ENCODE results near the gene AAGAB.
"Not testable (repeated sequence)": the region's sequence is repeated elsewhere in the genome, so short reads cannot be mapped to it uniquely, and the experiment has no call there.

Gene AAGAB, protein sequence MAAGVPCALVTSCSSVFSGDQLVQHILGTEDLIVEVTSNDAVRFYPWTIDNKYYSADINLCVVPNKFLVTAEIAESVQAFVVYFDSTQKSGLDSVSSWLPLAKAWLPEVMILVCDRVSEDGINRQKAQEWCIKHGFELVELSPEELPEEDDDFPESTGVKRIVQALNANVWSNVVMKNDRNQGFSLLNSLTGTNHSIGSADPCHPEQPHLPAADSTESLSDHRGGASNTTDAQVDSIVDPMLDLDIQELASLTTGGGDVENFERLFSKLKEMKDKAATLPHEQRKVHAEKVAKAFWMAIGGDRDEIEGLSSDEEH

DNA sequence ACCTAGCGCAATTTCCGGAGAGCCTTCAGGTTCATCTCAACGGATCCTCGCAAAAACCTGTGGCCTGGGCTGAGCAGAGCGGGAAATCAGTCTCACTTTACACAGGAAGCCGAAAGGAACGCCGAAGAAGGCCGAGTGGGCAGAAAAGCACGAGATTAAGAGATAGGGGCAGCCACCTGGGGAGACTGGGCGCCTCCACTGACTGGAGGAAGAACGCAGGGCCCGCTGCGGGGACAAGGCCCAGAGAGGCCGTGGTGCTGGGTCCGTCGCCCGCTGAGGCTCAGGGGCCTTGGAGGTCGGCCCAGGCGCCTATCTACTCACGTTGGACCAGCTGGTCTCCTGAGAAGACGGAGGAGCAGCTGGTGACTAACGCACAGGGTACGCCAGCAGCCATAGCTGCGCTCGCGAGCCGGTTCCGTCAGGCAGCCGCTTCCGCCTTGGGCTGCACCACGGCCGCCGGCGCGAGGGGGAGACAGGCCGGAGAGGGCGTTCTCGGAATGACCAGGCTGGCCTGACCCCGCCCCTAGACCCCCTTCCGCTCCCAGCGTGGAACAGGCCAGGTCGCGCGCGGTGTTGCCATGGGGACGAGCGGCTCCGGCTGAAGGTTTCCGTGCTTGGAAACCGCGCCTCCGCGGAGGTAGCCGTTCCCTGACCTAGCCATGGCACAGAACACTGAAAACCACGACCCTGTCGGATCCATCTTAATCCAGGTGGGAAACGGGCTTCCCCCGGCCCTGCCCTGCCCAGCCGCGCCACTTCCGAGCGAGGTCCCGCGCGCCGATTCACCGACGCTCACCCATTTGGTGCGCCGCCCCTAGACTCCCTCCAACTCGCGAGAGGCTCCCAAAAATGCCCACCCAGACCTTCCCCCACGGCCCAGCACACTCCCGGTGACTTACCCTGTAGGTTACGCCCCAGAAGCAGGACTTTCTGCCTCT, at the start of gene AAGAB, which contains the start of gene IQCH:
AAGAB (minus strand) TSS at position 424 of the 938 bp plus-strand sequence; CDS start at position 394, 30 bp downstream.
IQCH (plus strand) TSS at position 549 of the 938 bp plus-strand sequence; CDS start at position 660, 111 bp downstream.
- peak; percentile 96 for DNase-seq (ENCODE audit: low spot score)

DNA sequence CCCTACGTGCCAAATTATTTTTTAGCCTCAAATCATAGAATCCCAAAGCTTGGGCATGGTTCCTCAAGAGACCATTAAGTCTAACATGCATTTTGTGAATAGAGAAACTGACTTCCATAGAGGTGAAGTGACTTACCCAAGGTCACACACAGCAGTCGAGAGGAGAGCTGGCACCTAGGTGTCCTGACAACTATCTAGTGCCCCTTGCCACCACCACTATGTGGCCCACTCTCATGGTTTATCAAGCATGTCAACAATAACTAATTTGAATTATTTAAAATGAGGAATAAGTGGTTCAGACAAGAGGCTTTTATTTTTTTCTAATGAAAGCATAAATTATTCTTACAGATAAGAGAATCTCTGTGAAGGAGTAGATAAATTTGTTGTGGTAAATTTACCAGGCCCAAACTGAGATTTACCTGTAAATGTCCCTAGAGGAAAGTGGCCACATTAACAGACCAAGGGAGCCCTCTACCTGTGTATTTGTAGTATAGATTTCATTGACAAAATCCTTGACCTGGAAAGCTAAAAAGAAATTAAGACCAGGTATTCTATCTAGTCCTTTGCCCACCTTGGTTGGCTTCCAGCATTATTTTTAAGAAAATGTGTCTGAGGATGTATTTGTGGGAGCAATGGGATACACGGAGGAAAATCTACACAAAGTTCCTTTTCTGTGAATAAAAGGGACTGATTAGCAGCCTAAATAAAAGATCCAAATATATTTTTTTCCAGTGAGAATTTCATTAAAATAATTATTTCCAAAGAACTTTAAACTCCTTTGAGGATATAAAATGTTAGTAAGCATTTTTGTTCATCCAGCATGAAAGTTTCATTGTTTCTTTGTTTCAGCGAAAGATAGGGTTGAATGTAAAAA, 49.3 kb upstream of the AAGAB start:
- DNase-seq (ENCODE audit: low spot score): peak; percentile 8

DNA sequence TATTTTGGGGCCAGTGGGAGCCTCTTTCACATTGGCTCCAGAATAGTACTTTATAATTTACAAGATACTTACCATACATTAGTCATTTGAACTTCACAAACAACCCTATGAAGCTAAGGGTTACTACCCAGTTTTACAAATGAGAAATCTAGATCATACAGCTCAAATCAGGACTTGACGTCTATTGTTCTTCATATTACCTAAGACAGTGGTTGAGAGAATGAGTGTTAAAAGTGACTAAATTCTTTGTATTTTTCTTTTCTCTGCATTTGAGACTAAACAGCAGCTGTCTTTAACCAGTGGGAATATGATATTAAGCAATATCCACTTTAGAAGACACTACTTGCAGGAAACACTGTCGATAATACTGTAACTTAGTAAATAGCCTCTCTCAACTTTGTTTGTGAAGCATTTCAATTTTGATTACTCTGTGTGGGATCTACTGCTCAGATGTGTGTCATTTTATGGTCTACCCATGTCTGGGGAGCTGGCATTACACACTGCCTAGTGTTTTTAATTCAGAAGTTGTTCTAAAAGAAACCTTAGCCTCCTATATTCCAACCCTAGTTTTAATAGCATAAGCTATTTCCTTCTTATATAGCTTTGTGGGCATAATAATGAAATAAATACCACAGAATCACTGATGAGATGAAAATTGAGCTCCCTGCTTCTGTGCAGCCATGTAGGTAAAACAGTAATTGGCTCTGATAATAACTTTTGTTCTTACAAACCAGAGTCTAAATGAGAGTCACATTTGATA, 46.0 kb upstream of the AAGAB start:
- no peak for DNase-seq (ENCODE audit: low spot score)

DNA sequence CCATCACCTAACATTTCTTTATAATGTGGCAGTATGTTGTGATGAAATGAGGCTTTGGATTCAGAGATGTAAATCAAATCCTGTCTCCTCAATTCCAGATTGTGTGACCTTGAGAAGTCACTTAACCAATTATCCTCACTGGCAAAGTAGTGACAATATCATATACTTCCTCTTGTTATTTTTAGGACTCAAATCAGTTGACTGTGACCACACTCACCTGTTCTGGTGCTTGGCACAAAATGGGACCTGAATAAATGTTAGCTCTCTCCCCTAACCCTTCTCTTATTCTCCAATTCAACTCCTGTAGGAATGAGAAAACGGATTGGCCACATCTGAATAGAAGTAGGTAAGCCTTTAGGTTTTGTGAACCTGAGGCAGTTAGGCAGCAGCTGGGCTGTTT, 42.2 kb upstream of the AAGAB start:
- DNase-seq (ENCODE audit: low spot score): peak; percentile 27

DNA sequence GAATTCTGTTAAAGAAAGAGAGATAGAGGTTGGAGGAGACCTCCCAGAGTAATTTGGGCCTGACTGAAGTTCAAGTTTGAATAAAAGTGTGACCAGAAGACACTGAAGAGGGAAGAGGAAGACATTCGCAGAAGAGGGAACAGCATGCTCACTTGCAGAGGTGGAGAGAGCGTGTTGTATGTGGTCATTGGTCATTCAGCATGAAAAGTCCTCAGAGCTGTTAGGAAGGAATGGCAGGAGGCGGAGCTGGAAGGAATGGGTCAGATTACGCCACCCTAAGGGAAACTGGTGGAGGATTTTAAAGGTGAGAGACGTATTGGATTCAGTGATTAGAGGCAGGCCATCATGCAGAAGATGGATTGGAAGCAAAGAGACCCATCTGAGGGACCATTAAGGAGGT, 41.7 kb upstream of the AAGAB start:
- DNase-seq (ENCODE audit: low spot score): no peak

DNA sequence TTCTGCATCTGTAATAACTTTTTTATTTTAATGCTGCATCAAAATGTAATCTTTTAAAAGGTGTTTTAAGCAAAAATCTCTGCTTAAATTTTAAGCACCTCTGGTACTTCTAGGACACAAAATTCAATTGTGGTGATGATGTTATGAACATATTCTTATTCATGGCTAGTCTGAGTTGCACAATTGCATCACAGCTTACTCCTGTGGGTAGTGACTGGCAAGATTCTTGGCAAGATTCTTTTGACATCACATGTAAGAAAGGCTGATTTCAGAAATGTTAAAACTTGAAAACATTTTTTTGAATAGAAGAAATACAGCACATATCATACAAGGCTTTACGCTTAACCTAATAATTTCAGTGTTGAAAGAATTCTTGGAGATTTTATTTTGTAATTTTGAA, 35.9 kb upstream of the AAGAB start:
- DNase-seq (ENCODE audit: low spot score): no peak

DNA sequence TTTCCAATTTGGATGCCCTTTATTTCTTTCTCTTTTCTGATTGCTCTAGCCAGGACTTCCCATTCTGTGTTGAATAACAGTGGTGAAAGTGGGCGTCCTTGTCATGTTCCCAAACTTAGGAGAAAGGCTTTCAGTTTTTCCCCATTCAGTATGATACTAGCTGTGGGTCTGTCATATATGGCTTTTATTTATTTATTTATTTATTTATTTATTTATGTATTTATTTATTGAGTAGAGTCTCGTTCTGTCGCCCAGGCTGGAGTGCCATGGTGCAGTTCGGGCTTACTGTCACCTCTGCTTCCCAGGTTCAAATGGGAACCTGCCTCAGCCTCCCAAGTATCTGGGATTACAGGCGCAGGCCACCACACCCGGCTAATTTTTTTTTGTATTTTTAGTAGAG, 31.9 kb upstream of the AAGAB start:
- not testable (repeated sequence) for DNase-seq (ENCODE audit: low spot score)

DNA sequence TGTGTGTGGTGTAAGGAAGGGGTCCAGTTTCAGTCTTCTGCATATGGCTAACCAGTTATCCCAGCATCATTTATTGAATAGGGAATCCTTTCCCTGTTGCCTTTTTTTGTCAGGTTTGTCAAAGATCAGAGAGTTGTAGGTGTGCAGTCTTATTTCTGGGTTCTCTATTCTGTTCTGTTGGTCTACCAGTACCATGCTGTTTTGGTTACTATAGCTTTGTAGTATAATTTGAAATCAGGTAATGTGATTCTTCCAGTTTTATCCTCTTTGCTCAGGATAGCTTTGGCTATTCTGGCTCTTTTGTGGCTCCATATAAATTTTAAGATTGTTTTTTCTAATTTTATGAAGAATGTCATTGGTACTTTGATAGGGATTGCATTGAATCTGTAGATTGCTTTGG, 31.2 kb upstream of the AAGAB start:
- not testable (repeated sequence) for DNase-seq (ENCODE audit: low spot score)

DNA sequence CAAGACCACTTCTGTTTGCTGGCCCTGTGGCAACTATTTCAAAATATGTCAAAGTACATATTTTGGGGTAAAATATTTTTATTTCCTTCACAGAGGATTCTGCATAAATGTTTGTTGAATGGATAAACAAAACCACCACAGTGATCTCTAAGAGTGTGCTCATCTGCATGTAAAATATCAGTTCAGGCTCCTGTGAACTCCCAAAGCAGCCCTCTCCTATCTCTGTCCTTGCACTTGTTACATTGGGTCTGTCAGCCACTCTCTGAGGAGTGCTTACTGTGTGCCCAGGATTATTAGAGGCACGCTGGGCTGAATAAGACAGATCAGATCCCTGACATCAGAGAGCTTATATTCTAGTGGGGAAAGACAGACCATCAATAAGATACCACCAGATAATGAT, 27.3 kb upstream of the AAGAB start:
- no peak for DNase-seq (ENCODE audit: low spot score)

DNA sequence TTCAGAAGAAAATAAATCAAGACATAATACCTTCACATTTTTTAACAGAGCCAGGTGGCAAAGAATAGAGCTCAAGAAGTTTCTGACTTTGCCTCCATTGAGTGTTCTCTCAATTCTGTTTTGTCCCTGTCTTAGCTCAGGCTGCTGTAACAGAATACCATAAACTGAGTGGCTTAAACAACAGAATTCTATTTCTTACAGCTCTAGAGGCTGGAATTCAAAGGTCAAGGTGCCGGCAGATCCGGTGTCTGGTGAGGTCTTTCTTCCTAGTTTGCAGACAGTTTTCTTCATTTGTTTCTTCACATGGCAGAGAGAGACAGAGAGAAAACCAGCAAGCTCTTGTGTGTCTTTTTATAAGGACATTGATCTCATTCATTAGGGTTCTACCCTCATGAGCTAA, 25.8 kb upstream of the AAGAB start:
- no peak for DNase-seq (ENCODE audit: low spot score)

DNA sequence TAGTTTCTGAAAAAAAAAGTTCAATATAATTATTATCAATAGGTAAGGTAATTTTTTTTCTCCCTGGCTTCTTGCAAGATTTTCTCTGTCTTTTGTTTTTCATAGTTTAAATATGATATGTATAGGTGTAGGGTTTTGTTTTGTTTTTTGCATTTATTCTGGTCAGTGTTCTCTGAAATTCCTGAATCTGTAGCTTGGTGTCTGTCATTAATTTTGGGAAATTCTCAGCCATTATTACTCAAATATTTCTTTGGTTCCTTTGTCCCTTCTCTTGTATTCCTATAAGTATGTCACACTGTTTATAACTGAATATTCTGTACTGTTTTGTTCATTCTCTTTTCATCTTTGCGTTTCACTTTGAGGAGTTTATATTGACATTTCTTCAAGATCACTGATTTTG, 22.2 kb upstream of the AAGAB start:
- DNase-seq (ENCODE audit: low spot score): no peak

DNA sequence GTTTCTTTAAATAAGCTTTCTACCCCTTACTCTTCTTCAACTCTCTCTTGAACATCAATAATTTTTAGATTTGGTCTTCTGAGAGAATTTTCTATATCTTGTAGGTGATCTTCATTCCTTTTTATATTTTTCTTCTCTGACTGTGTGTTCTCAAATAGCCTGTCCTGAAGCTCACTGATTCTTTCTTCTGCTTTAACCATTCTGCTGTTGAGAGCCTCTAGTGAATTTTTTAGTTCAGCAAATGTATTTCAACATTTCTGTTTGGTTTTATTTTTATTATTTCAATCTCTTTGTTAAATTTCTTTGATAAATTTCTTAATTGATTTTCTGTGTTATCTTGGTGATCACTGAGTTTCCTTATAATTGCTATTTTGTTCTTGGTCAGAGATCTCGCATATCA, 19.8 kb upstream of the AAGAB start:
- DNase-seq (ENCODE audit: low spot score): no peak

DNA sequence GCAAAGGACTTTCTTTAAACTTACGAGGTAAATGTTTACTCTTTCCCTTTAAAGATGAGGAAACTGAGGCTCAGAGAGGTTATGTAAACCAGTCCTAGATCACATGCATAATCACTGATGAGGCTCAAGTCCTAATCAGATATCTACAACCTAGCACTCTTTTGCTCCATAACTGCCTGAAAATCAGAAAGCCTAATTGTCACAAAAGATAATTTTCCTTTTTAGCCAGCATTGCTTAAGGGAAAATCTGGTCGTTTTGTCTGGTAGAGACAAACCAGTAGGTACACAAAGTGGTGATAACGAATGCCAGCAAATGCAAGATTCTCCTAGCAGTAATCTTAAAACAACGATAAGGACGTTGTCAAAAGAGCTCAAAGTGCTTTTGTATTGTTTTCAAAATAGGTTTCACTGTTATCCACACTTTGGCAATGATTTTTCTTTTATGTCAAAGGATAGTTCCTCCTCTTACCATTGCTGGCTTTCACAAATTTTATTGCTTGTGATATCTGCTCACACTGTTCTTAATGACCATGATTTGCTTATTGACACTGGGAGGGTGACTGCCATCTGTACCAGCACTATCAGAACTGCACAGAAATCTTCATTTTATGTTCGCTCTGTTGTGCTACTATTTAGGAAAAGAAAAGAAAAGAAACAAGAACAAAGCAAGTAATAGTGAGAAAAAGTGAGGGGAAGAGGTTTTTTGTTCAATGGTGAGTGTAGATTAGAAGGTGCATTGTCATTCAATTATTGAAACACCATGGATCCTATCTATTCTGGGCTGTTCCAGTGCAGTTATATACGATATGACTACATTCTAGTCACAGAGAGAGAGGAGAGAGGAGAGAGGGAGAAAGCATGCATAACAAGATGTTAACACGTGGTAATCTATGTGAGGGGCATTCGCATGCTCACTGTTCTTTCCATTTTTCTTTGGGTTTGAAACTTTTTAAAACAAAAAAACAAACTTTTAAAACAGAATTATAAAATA, 13.8 kb upstream of the AAGAB start:
- no peak for DNase-seq (ENCODE audit: low spot score)

DNA sequence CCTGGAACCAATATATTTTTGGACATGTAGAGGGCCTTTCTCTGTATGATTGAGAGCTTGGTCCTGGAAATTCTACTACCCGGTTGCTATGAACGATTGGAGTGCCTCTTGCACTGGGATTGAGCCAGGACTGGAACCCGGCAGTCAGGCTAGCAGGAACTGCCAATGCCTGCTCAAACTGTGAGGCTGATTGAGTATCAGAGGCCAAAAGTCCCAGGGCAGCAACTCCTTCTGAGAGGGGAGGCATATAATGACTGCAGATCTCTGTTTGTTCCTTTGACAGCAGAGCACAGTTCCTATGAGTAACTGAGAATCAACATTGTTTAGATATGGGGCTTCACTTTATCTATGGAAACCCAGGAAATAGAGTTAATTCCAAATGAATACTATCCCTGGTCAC, 13.0 kb upstream of the AAGAB start:
- no peak for DNase-seq (ENCODE audit: low spot score)

DNA sequence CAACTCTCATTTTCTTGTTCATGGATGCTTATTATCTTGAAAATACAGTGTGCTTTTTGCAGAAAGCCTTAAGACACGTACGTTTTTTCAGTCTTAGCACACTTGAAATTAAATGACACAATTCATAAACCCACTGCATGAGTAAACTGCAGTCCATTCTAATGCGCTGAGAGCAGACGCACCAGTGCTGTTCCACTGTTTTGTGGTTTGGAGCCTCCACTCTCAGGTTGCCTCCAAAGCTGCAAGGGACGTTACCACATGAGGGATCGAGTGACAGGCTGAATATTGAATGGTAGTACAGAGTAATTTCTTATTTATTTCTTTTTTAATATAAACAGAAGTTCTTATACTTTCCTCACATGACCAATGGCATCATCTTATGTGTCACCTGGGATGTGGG, 12.4 kb upstream of the AAGAB start:
- DNase-seq (ENCODE audit: low spot score): no peak

DNA sequence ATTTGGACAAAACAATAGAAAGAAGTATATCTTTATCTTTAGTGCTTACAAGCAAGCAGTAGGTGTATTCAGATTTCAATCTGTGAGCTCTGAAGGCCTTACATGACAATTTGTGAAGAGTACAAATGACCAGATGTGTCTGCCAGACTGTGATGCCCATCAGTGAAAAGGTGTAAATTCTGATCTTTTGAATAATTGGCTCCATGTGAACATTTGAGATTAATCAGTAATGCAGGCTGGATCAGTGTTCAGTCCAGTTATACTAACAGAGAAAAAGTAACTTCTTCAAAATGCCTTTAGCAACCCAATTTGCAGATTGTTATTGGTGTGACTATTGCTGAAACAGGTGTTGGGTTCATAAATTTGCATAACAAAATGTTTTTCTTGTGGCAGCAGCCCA, 5.3 kb upstream of the AAGAB start:
- no peak for DNase-seq (ENCODE audit: low spot score)

DNA sequence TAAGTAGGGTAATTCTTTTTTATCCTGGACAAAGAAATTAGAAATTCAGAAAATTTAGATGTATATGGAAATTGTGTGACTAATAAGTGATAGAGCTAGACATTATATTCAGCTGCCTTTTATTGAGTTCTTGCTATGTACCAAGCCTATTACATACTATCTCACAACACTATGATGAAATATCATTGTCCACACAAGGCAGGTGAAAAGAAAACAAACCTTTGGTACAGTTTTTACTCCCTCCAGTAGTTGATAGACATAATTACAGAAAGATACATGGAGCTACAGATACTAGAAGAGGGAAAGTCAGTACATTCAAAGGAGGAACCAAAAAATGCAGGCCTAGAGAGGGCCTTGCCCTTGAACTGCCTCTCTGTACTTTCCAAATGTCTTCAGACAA, 4.9 kb upstream of the AAGAB start:
- no peak for DNase-seq (ENCODE audit: low spot score)

DNA sequence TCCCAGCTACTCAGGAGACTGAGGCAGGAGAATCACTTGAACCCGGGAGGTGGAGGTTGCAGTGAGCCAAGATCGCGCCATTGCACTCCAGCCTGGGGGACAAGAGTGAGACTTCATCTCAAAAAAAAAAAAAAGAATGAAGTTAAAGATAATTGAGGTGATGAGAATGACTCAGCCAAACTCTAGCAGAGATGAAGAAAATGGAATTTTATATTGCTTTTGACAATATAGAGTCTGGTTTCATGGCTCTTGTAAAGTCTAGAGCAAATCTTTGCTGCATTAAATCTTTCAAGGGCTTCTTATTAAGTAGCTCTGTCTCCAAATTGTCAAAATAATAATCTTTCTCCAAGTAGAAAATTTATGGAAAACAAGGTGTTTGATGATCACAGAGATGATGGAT, 4.0 kb upstream of the AAGAB start:
- DNase-seq (ENCODE audit: low spot score): not testable (repeated sequence)

DNA sequence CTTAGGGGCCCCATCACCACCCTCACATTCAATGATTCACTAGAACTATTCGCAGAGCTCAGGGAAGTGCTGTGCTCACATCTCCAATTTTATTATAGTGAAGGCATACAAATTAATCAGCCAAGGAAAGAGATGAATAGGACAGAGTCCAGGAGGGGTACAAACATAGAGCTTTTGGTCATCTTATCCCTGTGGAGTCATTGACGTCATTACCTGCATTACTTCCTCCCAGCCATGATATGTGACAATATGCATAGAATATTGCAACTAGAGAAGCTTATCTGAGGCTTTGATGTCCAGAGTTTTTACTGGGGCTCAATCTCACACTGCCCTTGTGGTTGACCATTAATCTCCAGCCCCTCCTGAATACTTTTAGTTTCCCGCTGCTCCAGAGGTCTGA, 1.6 kb upstream of the AAGAB start:
- no peak for DNase-seq (ENCODE audit: low spot score)

DNA sequence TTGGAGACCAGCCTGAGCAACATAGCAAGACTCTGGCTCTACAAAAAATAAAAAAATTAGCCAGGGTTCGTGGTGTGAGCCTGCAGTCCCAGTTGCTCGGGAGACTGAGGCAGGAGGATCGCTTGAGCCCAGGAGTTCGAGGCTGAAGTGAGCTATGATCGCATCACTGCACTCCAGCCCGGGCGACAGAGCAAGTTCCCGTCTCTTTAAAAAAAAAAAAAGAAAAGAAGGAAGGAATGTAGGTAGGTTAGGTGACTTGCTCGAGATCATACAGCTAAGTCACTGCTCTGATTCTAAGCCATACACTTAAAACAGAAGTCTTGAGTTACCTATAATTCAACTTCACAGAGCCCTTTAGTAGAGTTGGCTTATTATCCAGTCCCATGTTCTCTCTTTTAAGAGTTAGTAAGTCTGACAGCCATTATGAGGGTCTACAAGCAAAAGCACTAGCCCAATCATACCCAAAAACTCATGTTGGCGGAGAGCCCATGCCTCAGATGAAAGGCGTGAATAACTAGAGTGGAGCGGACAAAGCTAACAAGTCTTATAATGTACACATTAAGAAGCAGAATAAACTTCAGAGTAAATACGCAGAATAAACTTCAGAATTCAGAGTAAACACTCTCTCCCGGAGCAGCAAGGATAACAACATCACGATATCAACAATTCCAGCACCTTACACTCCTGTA, 768 bp downstream of the AAGAB start:
- DNase-seq (ENCODE audit: low spot score): no peak
